GM19351 (cell line): ENCODE data around the gene LRRC25.

Experiments used
- ATAC-seq: cut with Tn5 transposase; IDR thresholded peaks from one replicate; pipeline ENCODE4 v1.9.1; 2021; ENCODE audit warnings: mild to moderate bottlenecking, moderate library complexity; ENCODE audit not compliant: unreplicated experiment

LRRC25 gene

GRCh38 chr19:18397242-18398202, at the start of gene LRRC25:
Gene LRRC25 (minus strand): TSS chr19:18397622. CDS start chr19:18396963, 659 bp downstream.
- ATAC-seq = no peak

- ATAC-seq = no peak
Measured at GRCh38 chr19:18446811-18447359, 49.5 kb upstream of the LRRC25 start.

GRCh38 chr19:18446145-18446810, 48.9 kb upstream of the LRRC25 start:
- ATAC-seq = no peak

- no peak for ATAC-seq
Measured at GRCh38 chr19:18445262-18445948, 48.0 kb upstream of the LRRC25 start.

- ATAC-seq = no peak
Measured at GRCh38 chr19:18444513-18444912, 47.1 kb upstream of the LRRC25 start.

GRCh38 chr19:18443831-18444230, 46.4 kb upstream of the LRRC25 start:
- ATAC-seq = no peak

GRCh38 chr19:18443406-18443805, 46.0 kb upstream of the LRRC25 start:
- ATAC-seq = no peak

- ATAC-seq = no peak
Measured at GRCh38 chr19:18442941-18443340, 45.5 kb upstream of the LRRC25 start.

- ATAC-seq = no peak
Measured at GRCh38 chr19:18441804-18442788, 44.7 kb upstream of the LRRC25 start.

GRCh38 chr19:18440936-18441803, 43.7 kb upstream of the LRRC25 start:
- no peak for ATAC-seq

GRCh38 chr19:18440415-18440877, 43.0 kb upstream of the LRRC25 start:
- no peak for ATAC-seq

GRCh38 chr19:18439910-18440237, 42.5 kb upstream of the LRRC25 start:
- no peak for ATAC-seq

- ATAC-seq = no peak
Measured at GRCh38 chr19:18439025-18439909, 41.8 kb upstream of the LRRC25 start.

- no peak for ATAC-seq
Measured at GRCh38 chr19:18438331-18439024, 41.1 kb upstream of the LRRC25 start.

- ATAC-seq = no peak
Measured at GRCh38 chr19:18437491-18438330, 40.3 kb upstream of the LRRC25 start, which contains the start of gene ISYNA1. Gene ISYNA1 (minus strand): TSS chr19:18438133. CDS start chr19:18437979, 154 bp downstream.
